Endothelial cell of umbilical vein (primary cell): ENCODE results near the gene GGA1.

ENCODE experiments used
- JUN ChIP-seq: IDR thresholded peaks from 2 replicates; pipeline ENCODE4 v1.6.1; 2011; ENCODE audit warnings: borderline replicate concordance, low read depth; ENCODE audit not compliant: insufficient read length, insufficient read depth
- POLR2AphosphoS5 ChIP-seq: IDR thresholded peaks from 2 replicates; pipeline ENCODE4 v1.6.1; 2012; ENCODE audit warnings: low read depth, mild to moderate bottlenecking, control low read depth, low read length, moderate library complexity; ENCODE audit not compliant: insufficient read depth
- TF ChIP-seq, protein P1 (sequence below), 2 donors: IDR thresholded peaks; 1 replicate in 1 of 2; 2 replicates in 1 of 2; pipeline ENCODE4 v1.5.1; 2011; ENCODE audit warnings: low read length in 2 of 2, mild to moderate bottlenecking in 2 of 2, moderate library complexity in 2 of 2, control low read depth in 1 of 2, inconsistent platforms in 1 of 2, low read depth in 1 of 2; ENCODE audit not compliant: insufficient read depth in 1 of 2; ENCODE audit errors: extremely low read depth in 1 of 2

DNA sequence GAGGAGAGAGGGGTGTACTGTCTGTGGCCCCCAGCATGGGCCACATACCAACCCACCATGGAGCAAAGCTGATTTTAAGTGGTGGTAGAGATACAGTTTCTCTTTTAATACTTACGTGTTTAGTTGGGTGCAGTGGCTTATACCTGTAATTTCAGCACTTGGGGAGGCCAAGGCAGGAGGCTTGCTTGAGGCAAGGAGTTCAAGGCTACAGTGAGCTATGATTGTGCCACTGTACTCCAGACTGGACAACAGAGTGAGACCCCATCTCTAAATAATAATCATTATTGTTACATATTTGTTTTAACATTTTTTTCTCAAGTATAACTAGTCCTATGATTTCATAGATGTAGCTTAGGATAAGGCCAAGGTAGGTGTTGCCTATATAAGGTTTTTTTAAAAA, 8.8 kb downstream of the GGA1 start:
- TF ChIP-seq JUN, result no peak
- TF ChIP-seq, protein P1, sequence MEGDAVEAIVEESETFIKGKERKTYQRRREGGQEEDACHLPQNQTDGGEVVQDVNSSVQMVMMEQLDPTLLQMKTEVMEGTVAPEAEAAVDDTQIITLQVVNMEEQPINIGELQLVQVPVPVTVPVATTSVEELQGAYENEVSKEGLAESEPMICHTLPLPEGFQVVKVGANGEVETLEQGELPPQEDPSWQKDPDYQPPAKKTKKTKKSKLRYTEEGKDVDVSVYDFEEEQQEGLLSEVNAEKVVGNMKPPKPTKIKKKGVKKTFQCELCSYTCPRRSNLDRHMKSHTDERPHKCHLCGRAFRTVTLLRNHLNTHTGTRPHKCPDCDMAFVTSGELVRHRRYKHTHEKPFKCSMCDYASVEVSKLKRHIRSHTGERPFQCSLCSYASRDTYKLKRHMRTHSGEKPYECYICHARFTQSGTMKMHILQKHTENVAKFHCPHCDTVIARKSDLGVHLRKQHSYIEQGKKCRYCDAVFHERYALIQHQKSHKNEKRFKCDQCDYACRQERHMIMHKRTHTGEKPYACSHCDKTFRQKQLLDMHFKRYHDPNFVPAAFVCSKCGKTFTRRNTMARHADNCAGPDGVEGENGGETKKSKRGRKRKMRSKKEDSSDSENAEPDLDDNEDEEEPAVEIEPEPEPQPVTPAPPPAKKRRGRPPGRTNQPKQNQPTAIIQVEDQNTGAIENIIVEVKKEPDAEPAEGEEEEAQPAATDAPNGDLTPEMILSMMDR (IDR thresholded peaks at IDR 0.05; ENCODE audit: extremely low read depth in 1 of 2, insufficient read depth in 1 of 2, low read depth in 1 of 2, low read length in 2 of 2), result no peak
- TF ChIP-seq POLR2AphosphoS5, result no peak
